Nephron progenitor cell (in vitro differentiated cells): ENCODE measurements around the gene ACD.
A peak's percentile ranks its signal among the peaks of the same experiment; 100 is the strongest.

Source experiments
- DNase-seq: peaks from one replicate; pipeline ENCODE4 v3.0.0; 2021
- H3K27ac Mint-ChIP-seq: 2 replicates; pipeline ENCODE4 v1.8.0; 2021; ENCODE audit warnings: mild to moderate bottlenecking, moderate library complexity, mixed read lengths
- H3K27me3 Mint-ChIP-seq: 2 replicates; pipeline ENCODE4 v1.8.0; 2021; ENCODE audit warnings: mild to moderate bottlenecking, low read depth, mixed read lengths; ENCODE audit not compliant: poor library complexity
- H3K36me3 Mint-ChIP-seq: 2 replicates; pipeline ENCODE4 v1.8.0; 2021; ENCODE audit warnings: low read depth, mixed read lengths
- H3K4me1 Mint-ChIP-seq: 2 replicates; pipeline ENCODE4 v1.8.0; 2021; ENCODE audit warnings: mixed read lengths
- H3K4me3 Mint-ChIP-seq: 2 replicates; pipeline ENCODE4 v1.8.0; 2021; ENCODE audit warnings: mild to moderate bottlenecking, moderate library complexity, mixed read lengths
- H3K9me3 Mint-ChIP-seq: 2 replicates; pipeline ENCODE4 v1.8.0; 2021; ENCODE audit warnings: mild to moderate bottlenecking, moderate library complexity, mixed read lengths
- TF ChIP-seq, protein P1 (sequence below): fragments of 200-600 bp; sonication (generic); IDR thresholded peaks from 2 replicates; pipeline ENCODE4 v1.5.0; 2021; ENCODE audit warnings: antibody characterized with exemption

Gene ACD

DNA sequence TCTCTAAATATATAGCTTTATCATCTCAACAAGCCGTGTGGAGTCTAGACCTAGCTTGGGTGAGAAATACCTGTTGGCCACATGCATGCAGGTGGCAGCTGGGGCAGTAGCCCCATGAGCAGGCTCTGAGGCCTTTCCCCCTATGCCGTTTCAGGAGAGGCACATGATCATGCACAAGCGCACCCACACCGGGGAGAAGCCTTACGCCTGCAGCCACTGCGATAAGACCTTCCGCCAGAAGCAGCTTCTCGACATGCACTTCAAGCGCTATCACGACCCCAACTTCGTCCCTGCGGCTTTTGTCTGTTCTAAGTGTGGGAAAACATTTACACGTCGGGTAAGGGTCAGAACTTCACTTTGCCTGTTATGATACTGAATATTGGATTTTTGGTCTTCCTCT, 31.8 kb downstream of the ACD start:
- no peaks in the 10 kb centered on the region for H3K4me1 Mint-ChIP-seq
- peaks cover 58% of the 10 kb centered on the region for H3K36me3 Mint-ChIP-seq

DNA sequence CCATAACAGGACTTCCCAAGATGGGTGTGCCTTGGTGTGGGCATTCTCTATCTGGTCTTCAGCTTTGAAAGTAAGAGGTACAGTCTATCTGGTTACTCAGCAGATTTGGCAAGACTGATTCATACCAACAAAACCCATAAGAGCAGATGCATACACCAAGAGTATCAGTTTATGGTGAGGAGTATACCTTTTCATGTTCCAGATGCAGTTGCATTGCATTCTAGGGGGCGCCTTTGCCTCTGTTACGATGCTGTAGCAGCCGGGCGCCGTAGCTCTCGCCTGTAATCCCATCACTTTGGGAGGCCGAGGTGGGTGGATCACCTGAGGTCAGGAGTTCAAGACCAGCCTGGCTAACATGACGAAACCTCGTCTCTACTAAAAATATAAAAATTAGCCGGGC, 46.3 kb downstream of the ACD start:
- no peak overlapping the region for H3K27ac Mint-ChIP-seq
- peaks cover 63% of the 10 kb centered on the region for H3K36me3 Mint-ChIP-seq
- DNase-seq, result peak; percentile 7
- no peaks in the 10 kb centered on the region for H3K9me3 Mint-ChIP-seq
- TF ChIP-seq, protein P1, sequence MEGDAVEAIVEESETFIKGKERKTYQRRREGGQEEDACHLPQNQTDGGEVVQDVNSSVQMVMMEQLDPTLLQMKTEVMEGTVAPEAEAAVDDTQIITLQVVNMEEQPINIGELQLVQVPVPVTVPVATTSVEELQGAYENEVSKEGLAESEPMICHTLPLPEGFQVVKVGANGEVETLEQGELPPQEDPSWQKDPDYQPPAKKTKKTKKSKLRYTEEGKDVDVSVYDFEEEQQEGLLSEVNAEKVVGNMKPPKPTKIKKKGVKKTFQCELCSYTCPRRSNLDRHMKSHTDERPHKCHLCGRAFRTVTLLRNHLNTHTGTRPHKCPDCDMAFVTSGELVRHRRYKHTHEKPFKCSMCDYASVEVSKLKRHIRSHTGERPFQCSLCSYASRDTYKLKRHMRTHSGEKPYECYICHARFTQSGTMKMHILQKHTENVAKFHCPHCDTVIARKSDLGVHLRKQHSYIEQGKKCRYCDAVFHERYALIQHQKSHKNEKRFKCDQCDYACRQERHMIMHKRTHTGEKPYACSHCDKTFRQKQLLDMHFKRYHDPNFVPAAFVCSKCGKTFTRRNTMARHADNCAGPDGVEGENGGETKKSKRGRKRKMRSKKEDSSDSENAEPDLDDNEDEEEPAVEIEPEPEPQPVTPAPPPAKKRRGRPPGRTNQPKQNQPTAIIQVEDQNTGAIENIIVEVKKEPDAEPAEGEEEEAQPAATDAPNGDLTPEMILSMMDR, result no peak
- no peak overlapping the region for H3K4me3 Mint-ChIP-seq
- peaks cover 2% of the 10 kb centered on the region for H3K27me3 Mint-ChIP-seq
- H3K4me1 Mint-ChIP-seq, result no peaks in the 10 kb centered on the region

More for the DNA sequence above, 31.8 kb downstream of the ACD start:
- H3K4me3 Mint-ChIP-seq, result no peak overlapping the region
- no peaks in the 10 kb centered on the region for H3K9me3 Mint-ChIP-seq
- TF ChIP-seq, protein P1, result no peak
- H3K27me3 Mint-ChIP-seq, result no peaks in the 10 kb centered on the region
- no peak for DNase-seq
- peak overlapping the region; percentile 31 for H3K27ac Mint-ChIP-seq

DNA sequence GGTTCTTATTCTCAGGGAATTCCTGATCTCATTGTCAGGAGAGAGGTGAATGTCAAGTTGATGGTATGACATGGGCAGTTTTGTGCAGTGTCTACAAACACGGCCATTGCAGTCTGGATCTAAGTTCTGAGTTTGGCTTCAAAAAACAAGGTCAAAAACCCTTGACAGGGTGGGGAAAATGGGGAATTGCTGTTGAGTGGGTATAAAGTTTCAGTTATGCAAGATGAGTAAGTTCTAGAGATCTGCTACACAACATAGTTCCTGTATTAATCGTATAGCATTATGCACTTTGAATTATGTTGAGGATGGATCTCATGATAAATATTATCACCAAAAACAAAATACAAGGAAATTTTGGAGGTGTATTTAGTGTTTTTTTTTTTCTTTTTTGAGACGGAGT, 51.7 kb downstream of the ACD start:
- no peak for DNase-seq
- Mint-ChIP-seq H3K9me3 (no peaks in the 10 kb centered on the region), H3K27me3 (no peaks in the 10 kb centered on the region), H3K27ac (no peak overlapping the region), H3K36me3 (peaks cover 39% of the 10 kb centered on the region), H3K4me1 (peaks cover 15% of the 10 kb centered on the region), H3K4me3 (no peak overlapping the region)
- TF ChIP-seq, protein P1, result no peak
